HG03457 (cell line): ENCODE data around the gene ALOX5AP.
"Not testable (repeated sequence)": the region's sequence is repeated elsewhere in the genome, so short reads cannot be mapped to it uniquely, and the experiment has no call there.

Experiments
- ATAC-seq: cut with Tn5 transposase; IDR thresholded peaks from one replicate; pipeline ENCODE4 v1.9.1; 2021; ENCODE audit warnings: moderate number of reproducible peaks; ENCODE audit not compliant: unreplicated experiment

ALOX5AP gene

GRCh38 chr13:30736461-30737320 is 1.3 kb downstream of the ALOX5AP start:
- ATAC-seq: no peak

DNA sequence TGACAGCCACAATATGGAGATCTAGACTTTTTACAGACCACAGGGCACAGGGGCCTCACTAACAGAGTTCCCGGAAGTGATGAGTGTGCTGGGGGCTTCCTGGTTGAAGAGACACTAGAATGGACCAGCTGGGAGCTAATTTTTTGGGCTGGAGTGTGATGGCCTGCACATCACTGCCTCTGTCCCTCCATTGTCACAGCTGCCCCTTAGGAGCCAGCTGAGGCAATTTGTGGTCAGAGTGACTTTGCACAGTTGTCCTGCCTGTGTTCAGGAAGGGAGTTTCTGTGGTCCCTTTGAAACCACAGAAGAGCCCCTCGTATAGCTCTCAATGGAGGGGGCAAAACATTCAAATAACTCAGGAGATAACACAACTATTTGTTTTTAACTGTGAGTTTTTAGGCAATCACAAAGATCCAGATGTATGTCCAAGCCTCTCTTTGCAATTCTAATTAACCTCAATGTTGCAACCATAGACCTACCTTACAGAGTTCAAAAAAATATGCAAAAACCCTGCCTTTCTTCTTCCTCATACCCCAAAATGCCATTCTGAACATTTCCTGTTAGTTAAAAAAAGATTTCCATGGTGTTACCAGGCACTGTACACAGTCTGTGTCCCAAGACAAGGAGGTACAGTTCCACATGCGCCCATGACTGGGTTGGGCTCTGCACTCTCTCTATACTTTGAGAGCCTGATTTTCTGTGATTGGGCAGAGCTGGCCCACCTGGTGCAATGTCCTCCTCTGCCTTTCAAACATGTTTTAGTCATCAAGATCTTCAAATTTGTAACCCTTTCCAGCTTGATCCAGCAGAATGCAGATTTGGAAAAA is 2.4 kb downstream of the ALOX5AP start:
- ATAC-seq: no peak

- no peak for ATAC-seq
These were observed 3.3 kb downstream of the ALOX5AP start for GRCh38 chr13:30738526-30739236.

DNA sequence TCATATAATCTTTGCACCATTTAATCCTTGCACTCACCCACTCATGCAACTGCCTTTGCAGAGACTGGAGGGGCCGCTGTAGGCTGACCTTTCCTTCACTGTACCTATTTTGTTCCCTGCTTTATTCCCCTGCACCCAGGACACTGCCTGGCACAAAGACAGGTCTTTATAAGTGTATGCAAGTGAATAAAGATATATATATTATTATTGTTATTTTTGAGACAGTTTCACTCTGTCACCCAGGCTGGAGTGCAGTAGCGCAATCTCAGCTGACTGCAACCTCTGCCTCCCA is 3.8 kb downstream of the ALOX5AP start:
- no peak for ATAC-seq

GRCh38 chr13:30739761-30740642 is 4.7 kb downstream of the ALOX5AP start:
- ATAC-seq: no peak

DNA sequence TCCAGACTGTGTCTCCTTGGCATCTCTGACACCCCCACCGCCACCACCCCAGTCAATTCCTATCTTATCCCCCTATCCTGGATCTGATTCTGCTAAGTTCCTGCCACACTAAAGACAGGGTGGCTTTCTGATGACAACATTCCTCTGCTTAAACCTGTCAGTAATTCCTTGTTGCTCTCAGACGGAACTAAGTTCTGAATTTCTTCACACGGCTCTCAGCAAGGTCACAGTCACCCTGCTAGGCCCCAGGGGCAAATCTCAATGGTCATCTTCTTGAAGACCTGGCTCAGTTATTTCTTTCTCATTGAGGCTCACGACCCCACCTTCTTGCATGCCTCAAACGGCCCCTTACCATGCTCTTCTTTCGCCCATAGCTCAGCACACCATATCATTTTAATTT is 7.6 kb downstream of the ALOX5AP start:
- ATAC-seq: no peak

DNA sequence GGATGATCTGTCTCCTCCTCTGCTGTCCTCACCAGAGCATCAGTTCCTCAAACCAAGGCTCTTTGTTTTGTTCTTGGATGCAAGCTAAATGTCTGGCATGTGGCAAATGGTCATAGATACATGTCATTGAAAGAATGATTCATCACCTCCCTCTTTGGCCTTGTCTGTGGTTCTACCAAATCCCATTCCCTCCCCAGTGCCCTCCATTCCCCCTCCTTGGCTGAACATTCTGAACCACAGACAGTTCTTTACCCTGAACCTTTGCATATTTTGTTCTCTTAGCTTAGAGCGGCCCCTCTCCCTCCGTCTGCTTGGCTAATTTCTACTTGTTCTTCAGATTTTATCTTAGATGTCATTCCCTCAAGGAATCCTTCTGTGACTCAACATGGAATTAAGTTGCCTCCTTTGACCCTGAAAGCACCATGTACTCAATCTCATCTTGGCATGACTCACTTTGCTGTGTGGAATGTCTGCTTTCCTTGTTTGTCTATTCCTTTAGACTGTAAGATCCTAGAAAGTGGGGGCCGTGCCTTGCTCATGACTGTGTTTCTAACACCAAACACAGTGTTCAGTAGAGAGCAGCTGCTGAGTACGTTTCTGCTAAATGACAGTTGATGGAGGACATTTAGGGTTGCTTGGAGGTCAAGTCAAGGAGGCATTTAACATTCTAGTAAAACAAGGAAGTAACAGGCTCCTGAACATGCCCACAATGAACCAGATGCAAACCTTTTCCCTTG is 8.1 kb downstream of the ALOX5AP start:
- no peak for ATAC-seq

DNA sequence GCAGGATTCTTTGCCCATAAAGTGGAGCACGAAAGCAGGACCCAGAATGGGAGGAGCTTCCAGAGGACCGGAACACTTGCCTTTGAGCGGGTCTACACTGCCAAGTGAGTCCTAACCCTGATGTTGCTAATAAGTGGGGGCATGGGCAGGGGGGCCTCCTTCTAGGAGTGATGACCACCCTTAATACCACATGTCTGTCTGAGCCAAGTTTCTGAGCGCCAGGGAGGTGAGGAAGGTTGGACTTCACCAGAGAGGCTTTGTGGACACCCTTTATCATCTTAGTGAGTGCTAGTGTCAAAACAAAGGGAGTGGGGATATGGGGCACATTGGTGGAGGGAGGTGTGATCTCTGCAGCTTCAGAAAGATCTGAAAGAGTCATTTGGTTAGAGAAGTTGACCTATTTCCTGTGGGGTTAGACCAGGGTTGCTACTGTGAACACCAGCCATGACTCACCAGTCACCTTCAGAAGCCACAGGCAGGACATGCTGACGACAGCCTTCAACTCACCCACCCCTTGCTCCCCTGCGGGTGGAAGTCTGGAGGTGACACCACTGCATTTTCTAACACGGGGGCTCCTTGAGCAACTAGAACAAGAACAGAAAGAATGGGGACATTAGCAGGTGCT is 8.8 kb downstream of the ALOX5AP start:
- peak; percentile 92 for ATAC-seq

- no peak for ATAC-seq
These were observed 9.3 kb downstream of the ALOX5AP start for GRCh38 chr13:30744681-30745077.

DNA sequence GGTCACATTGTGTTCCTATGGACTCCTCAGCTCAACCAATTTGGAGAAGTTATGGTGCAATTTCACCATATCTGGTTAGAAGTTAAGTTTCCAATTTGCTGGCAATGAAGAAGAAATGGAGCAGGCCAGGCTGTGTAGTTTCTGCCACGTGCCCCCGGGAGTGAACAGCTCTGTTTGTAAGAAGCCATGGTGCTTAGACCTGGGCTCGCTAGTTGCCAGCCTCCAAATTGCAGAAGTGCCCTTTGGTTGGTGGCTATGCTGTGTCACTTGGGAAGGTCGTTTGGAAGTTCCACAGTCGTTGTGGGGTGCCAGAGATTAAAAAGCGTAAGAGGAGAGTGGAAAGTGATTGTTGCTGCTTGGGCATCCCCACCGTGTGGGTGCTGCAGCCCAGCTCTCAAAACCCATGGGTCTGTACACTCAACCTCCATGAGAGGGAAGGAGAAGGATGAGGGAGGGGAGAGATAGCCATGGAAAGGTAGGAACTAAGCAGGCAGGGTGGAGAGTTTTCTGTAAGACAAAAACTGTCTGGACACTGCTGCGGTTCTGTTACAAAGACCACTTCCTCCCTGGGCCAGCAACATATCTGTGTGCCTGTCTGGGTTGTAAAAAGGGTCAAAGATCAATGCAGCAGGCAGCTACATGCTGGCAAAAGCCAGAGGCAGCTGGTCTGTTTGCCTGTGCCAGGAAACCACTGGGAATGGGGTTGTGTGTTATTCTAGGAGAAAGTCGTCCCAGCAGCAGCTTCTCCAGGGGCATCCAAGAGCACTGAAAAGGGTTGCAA is 10.8 kb downstream of the ALOX5AP start:
- no peak for ATAC-seq

DNA sequence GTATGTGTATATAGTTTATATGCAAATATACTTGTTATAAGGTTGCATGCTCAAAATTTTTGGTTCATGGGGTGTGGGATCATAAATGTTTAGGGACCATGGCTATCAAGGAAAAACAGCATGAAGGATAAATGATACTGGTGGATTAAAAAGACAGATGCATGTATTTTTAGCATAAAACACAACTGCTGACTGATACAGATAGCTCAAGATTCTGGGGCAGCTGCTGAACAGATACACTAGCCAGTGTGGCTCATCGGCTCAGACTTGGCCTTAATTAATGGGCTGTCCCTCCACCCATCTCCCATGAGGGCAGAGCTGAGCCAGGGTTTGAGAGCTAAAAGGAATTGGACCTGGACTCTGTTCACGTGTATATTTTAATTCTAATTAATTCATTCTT is 11.4 kb downstream of the ALOX5AP start:
- ATAC-seq: no peak

- not testable (repeated sequence) for ATAC-seq
These were observed 12.5 kb downstream of the ALOX5AP start for GRCh38 chr13:30747845-30748244.

DNA sequence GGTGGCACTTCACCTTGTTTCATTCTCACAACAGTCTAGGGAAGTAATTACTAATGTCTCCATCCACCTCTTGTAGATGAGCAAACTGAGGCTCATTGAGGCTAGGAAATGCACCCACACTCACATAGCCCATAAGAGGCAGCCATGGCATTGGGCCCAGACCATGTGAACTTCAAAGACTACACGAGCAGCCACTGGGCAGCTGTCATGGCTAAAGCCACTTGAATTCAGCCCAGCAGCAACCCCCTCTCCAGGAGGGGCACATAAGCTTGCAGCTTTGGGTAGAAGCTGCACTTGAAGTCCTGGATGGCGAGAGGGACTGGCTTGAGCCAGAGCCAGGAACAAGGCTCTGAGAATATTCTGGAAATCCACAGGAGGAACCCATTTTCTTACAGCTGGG is 13.4 kb downstream of the ALOX5AP start:
- no peak for ATAC-seq

GRCh38 chr13:30750036-30750435 is 14.7 kb downstream of the ALOX5AP start:
- no peak for ATAC-seq

- ATAC-seq: no peak
These were observed 16.0 kb downstream of the ALOX5AP start for GRCh38 chr13:30751183-30751933.

DNA sequence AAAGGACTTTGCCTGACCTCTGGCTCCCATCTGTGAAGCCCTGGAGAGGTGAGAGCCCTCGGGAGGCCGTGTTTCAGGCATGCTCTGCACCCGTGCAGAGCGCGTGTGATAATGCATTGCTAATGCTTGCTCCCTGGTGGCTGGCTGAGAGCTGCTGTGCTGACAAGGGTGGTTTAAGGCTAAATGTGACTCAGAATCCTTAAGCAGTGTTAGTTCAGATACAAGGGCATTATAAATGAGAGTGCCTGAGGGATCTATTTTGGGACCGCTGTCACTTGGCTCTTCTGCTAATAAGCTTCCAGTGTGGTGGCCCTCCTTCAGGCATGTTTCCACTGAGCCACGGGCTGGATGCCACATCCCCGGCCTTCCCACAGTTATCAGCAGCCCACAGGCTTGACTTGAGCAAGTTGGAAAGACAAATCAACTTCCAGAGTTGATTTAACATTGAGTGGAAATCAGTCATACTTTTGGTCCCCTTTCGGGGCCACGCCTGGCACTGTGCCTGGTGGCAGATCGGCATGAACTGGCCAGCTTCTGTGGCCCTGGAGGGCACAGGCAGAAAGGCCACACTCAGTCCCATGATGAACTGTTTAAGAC is 17.0 kb downstream of the ALOX5AP start:
- ATAC-seq: no peak

DNA sequence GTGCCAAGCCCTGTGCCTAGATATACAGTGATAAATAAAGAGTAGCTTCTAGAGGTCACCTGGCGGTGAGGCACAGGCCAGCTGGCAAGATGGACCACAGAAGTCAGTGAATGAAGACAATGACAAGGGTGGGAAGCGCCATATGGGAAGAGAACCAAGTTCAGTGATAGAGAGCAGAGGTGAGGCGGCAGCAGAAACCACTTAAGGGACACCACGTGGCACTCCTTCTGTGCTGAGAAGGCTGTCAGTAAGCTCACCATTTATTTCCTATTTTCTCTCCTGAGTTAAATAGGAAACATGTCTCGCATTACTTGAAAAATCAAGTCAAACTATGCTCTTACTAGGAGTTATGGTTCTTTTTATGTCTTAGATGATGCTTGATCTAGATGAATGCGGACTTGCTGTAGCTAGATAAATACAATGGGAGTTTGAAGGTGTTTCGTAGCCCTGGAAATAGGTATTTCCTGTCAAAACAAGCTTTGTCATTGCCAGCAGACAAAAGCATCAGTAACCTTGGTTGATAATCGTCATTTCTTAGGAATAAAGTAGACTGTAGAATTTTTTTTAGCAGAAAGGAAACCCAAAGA is 17.8 kb downstream of the ALOX5AP start:
- no peak for ATAC-seq
